ENCODE data around the gene OR2A14.
"Not testable (repeated sequence)": the region's sequence is repeated elsewhere in the genome, so short reads cannot be mapped to it uniquely, and the experiment has no call there.

The OR2A14 gene

GRCh38 chr7:144142187-144142586 is 19.2 kb downstream of the OR2A14 start:
- no peak overlapping the region for H3K4me3 ChIP-seq (ENCODE audit: low read depth, low read length)
- no peak for TF ChIP-seq CTCF (IDR thresholded peaks at IDR 0.05; ENCODE audit: insufficient read depth, low read depth, low read length, missing control alignments)
- DNase-seq (ENCODE audit: low read depth) = no peak

GRCh38 chr7:144144426-144144825 is 21.4 kb downstream of the OR2A14 start:
- TF ChIP-seq CTCF (IDR thresholded peaks at IDR 0.05; ENCODE audit: insufficient read depth, low read depth, low read length, missing control alignments) = no peak
- DNase-seq (ENCODE audit: low read depth) = no peak

GRCh38 chr7:144148224-144148827 is 25.4 kb downstream of the OR2A14 start:
- H3K4me3 ChIP-seq (ENCODE audit: low read depth, low read length) = no peak overlapping the region
- no peak for TF ChIP-seq CTCF (IDR thresholded peaks at IDR 0.05; ENCODE audit: insufficient read depth, low read depth, low read length, missing control alignments)
- no peak for DNase-seq (ENCODE audit: low read depth)

More at GRCh38 chr7:144144426-144144825, 21.4 kb downstream of the OR2A14 start:
- no peak overlapping the region for H3K4me3 ChIP-seq (ENCODE audit: low read depth, low read length)

- no peak for TF ChIP-seq CTCF (IDR thresholded peaks at IDR 0.05; ENCODE audit: insufficient read depth, low read depth, low read length, missing control alignments)
- no peak for DNase-seq (ENCODE audit: low read depth)
- H3K4me3 ChIP-seq (ENCODE audit: low read depth, low read length) = no peak overlapping the region
Observed at GRCh38 chr7:144158861-144159260, 35.9 kb downstream of the OR2A14 start.

- no peak overlapping the region for H3K4me3 ChIP-seq (ENCODE audit: low read depth, low read length)
- TF ChIP-seq CTCF (IDR thresholded peaks at IDR 0.05; ENCODE audit: insufficient read depth, low read depth, low read length, missing control alignments) = no peak
- DNase-seq (ENCODE audit: low read depth) = no peak
Observed at GRCh38 chr7:144164784-144165183, 41.8 kb downstream of the OR2A14 start.

- not testable (repeated sequence) for H3K4me3 ChIP-seq (ENCODE audit: low read depth, low read length); DNase-seq (ENCODE audit: low read depth)
Observed at GRCh38 chr7:144171594-144172350, 48.8 kb downstream of the OR2A14 start.

- TF ChIP-seq CTCF (IDR thresholded peaks at IDR 0.05; ENCODE audit: insufficient read depth, low read depth, low read length, missing control alignments) = no peak
- H3K4me3 ChIP-seq (ENCODE audit: low read depth, low read length) = no peak overlapping the region
- no peak for DNase-seq (ENCODE audit: low read depth)
Observed at GRCh38 chr7:144174613-144175012, 51.6 kb downstream of the OR2A14 start.
